Measurements from ENCODE around the gene NOTCH4.

The NOTCH4 gene

GRCh38 chr6:32239462-32239861 is 15.6 kb upstream of the NOTCH4 start:
- H3K27ac ChIP-seq (ENCODE audit: poor library complexity, severe bottlenecking), result no peak overlapping the region
- no peaks in the 10 kb centered on the region for H3K36me3 ChIP-seq (ENCODE audit: low read depth)
- TF ChIP-seq CTCF (IDR thresholded peaks at IDR 0.05; ENCODE audit: poor library complexity, severe bottlenecking), result no peak
- no peak overlapping the region for H3K4me3 ChIP-seq (ENCODE audit: severe bottlenecking)
- no peak for ATAC-seq (ENCODE audit: low read depth)
- H3K4me1 ChIP-seq (ENCODE audit: insufficient read depth, poor library complexity, severe bottlenecking), result no peaks in the 10 kb centered on the region
- no peaks in the 10 kb centered on the region for H3K9me3 ChIP-seq (ENCODE audit: severe bottlenecking)
- DNase-seq (ENCODE audit: low spot score), result no peak
- no peaks in the 10 kb centered on the region for H3K27me3 ChIP-seq (ENCODE audit: insufficient read depth, poor library complexity, severe bottlenecking)

GRCh38 chr6:32234934-32235333 is 11.1 kb upstream of the NOTCH4 start:
- Histone ChIP-seq H3K27me3 (ENCODE audit: insufficient read depth, poor library complexity, severe bottlenecking) (no peaks in the 10 kb centered on the region), H3K27ac (ENCODE audit: poor library complexity, severe bottlenecking) (no peak overlapping the region), H3K4me3 (ENCODE audit: severe bottlenecking) (no peak overlapping the region), H3K9me3 (ENCODE audit: severe bottlenecking) (no peaks in the 10 kb centered on the region), H3K36me3 (ENCODE audit: low read depth) (no peaks in the 10 kb centered on the region), H3K4me1 (ENCODE audit: insufficient read depth, poor library complexity, severe bottlenecking) (no peaks in the 10 kb centered on the region)
- ATAC-seq (ENCODE audit: low read depth) (no peak), DNase-seq (ENCODE audit: low spot score) (no peak)
- peak; percentile 33 for TF ChIP-seq CTCF (IDR thresholded peaks at IDR 0.05; ENCODE audit: poor library complexity, severe bottlenecking)

- no peak for TF ChIP-seq CTCF (IDR thresholded peaks at IDR 0.05; ENCODE audit: poor library complexity, severe bottlenecking)
- H3K9me3 ChIP-seq (ENCODE audit: severe bottlenecking), result no peaks in the 10 kb centered on the region
- H3K36me3 ChIP-seq (ENCODE audit: low read depth), result no peaks in the 10 kb centered on the region
- H3K4me3 ChIP-seq (ENCODE audit: severe bottlenecking), result no peak overlapping the region
- no peaks in the 10 kb centered on the region for H3K27me3 ChIP-seq (ENCODE audit: insufficient read depth, poor library complexity, severe bottlenecking)
- no peak for DNase-seq (ENCODE audit: low spot score)
- no peak for ATAC-seq (ENCODE audit: low read depth)
- H3K27ac ChIP-seq (ENCODE audit: poor library complexity, severe bottlenecking), result no peak overlapping the region
- no peaks in the 10 kb centered on the region for H3K4me1 ChIP-seq (ENCODE audit: insufficient read depth, poor library complexity, severe bottlenecking)
Measured at GRCh38 chr6:32226434-32226833, 2.6 kb upstream of the NOTCH4 start.

GRCh38 chr6:32224696-32225095 is 829 bp upstream of the NOTCH4 start:
- no peak overlapping the region for H3K4me3 ChIP-seq (ENCODE audit: severe bottlenecking)
- H3K27me3 ChIP-seq (ENCODE audit: insufficient read depth, poor library complexity, severe bottlenecking), result no peaks in the 10 kb centered on the region
- no peaks in the 10 kb centered on the region for H3K9me3 ChIP-seq (ENCODE audit: severe bottlenecking)
- no peaks in the 10 kb centered on the region for H3K36me3 ChIP-seq (ENCODE audit: low read depth)
- H3K4me1 ChIP-seq (ENCODE audit: insufficient read depth, poor library complexity, severe bottlenecking), result no peaks in the 10 kb centered on the region
- H3K27ac ChIP-seq (ENCODE audit: poor library complexity, severe bottlenecking), result no peak overlapping the region
- DNase-seq (ENCODE audit: low spot score), result no peak
- no peak for TF ChIP-seq CTCF (IDR thresholded peaks at IDR 0.05; ENCODE audit: poor library complexity, severe bottlenecking)
- ATAC-seq (ENCODE audit: low read depth), result no peak

- no peaks in the 10 kb centered on the region for H3K36me3 ChIP-seq (ENCODE audit: low read depth)
- no peaks in the 10 kb centered on the region for H3K4me1 ChIP-seq (ENCODE audit: insufficient read depth, poor library complexity, severe bottlenecking)
- no peaks in the 10 kb centered on the region for H3K9me3 ChIP-seq (ENCODE audit: severe bottlenecking)
- no peak overlapping the region for H3K4me3 ChIP-seq (ENCODE audit: severe bottlenecking)
- H3K27me3 ChIP-seq (ENCODE audit: insufficient read depth, poor library complexity, severe bottlenecking), result no peaks in the 10 kb centered on the region
- H3K27ac ChIP-seq (ENCODE audit: poor library complexity, severe bottlenecking), result no peak overlapping the region
- no peak for TF ChIP-seq CTCF (IDR thresholded peaks at IDR 0.05; ENCODE audit: poor library complexity, severe bottlenecking)
- ATAC-seq (ENCODE audit: low read depth), result no peak
- DNase-seq (ENCODE audit: low spot score), result no peak
Measured at GRCh38 chr6:32222333-32223230, 1.3 kb downstream of the NOTCH4 start.

All from RWPE2 (cell line).